Skin epidermis (tissue), 12 donors: ENCODE measurements around the gene KDELR3.
A peak's percentile ranks its signal among the peaks of the same experiment; 100 is the strongest.

Experiments used
- H3K27ac ChIP-seq, 21 experiments: fragments of 200-600 bp; sonication (generic) in 11 of 21; one replicate each; pipeline ENCODE4 v1.5.0; 2020; ENCODE audit warnings: mild to moderate bottlenecking in 3 of 21, inconsistent platforms in 2 of 21, moderate library complexity in 2 of 21
- H3K4me3 ChIP-seq, 7 experiments: fragments of 200-600 bp; sonication (generic) in 2 of 7; one replicate each; pipeline ENCODE4 v1.5.0; 2020; ENCODE audit warnings: inconsistent platforms in 2 of 7, mild to moderate bottlenecking in 2 of 7, moderate library complexity in 1 of 7

Gene KDELR3

GRCh38 chr22:38467904-38468442, at the start of gene KDELR3:
TSS of gene KDELR3 (plus strand) at chr22:38468096. CDS start at chr22:38468234, 138 bp downstream.
- peak within 1 kb of the TSS; percentile 27 to 51 (median 45) for H3K4me3 ChIP-seq
- peak within 1 kb of the TSS in 18 of 21 experiments; percentile 11 to 92 (median 63) for H3K27ac ChIP-seq

GRCh38 chr22:38418589-38418988, 49.3 kb upstream of the KDELR3 start:
- H3K4me3 ChIP-seq, result no peak overlapping the region
- H3K27ac ChIP-seq, result no peak overlapping the region

- no peak overlapping the region for H3K27ac ChIP-seq
Observed at GRCh38 chr22:38419121-38419857, 48.6 kb upstream of the KDELR3 start.

GRCh38 chr22:38419858-38420160, 48.1 kb upstream of the KDELR3 start:
- H3K27ac ChIP-seq, result no peak overlapping the region

More at GRCh38 chr22:38419121-38419857, 48.6 kb upstream of the KDELR3 start:
- H3K4me3 ChIP-seq, result no peak overlapping the region

GRCh38 chr22:38420734-38421133, 47.2 kb upstream of the KDELR3 start:
- H3K27ac ChIP-seq, result no peak overlapping the region
- H3K4me3 ChIP-seq, result no peak overlapping the region

More at GRCh38 chr22:38419858-38420160, 48.1 kb upstream of the KDELR3 start:
- H3K4me3 ChIP-seq, result no peak overlapping the region

- Histone ChIP-seq H3K27ac (no peak overlapping the region), H3K4me3 (no peak overlapping the region)
Observed at GRCh38 chr22:38422611-38423511, 45.0 kb upstream of the KDELR3 start.

- no peak overlapping the region for H3K27ac ChIP-seq
- H3K4me3 ChIP-seq, result no peak overlapping the region
Observed at GRCh38 chr22:38423512-38424503, 44.1 kb upstream of the KDELR3 start.

GRCh38 chr22:38424525-38425080, 43.3 kb upstream of the KDELR3 start:
- H3K27ac ChIP-seq, result no peak overlapping the region

GRCh38 chr22:38426628-38427027, 41.3 kb upstream of the KDELR3 start:
- Histone ChIP-seq H3K4me3 (no peak overlapping the region), H3K27ac (no peak overlapping the region)

More at GRCh38 chr22:38424525-38425080, 43.3 kb upstream of the KDELR3 start:
- no peak overlapping the region for H3K4me3 ChIP-seq

GRCh38 chr22:38427465-38427864, 40.4 kb upstream of the KDELR3 start:
- Histone ChIP-seq H3K27ac (no peak overlapping the region), H3K4me3 (no peak overlapping the region)

- Histone ChIP-seq H3K4me3 (no peak overlapping the region), H3K27ac (no peak overlapping the region)
Observed at GRCh38 chr22:38427940-38428339, 40.0 kb upstream of the KDELR3 start.

- Histone ChIP-seq H3K4me3 (no peak overlapping the region), H3K27ac (no peak overlapping the region)
Observed at GRCh38 chr22:38428714-38429113, 39.2 kb upstream of the KDELR3 start.

- H3K27ac ChIP-seq, result no peak overlapping the region
- H3K4me3 ChIP-seq, result no peak overlapping the region
Observed at GRCh38 chr22:38429499-38430068, 38.3 kb upstream of the KDELR3 start.

- H3K27ac ChIP-seq, result no peak overlapping the region
- no peak overlapping the region for H3K4me3 ChIP-seq
Observed at GRCh38 chr22:38431266-38432010, 36.5 kb upstream of the KDELR3 start.

- Histone ChIP-seq H3K4me3 (no peak overlapping the region), H3K27ac (no peak overlapping the region)
Observed at GRCh38 chr22:38432264-38432663, 35.6 kb upstream of the KDELR3 start.

GRCh38 chr22:38433871-38434270, 34.0 kb upstream of the KDELR3 start:
- Histone ChIP-seq H3K27ac (no peak overlapping the region), H3K4me3 (no peak overlapping the region)

GRCh38 chr22:38435010-38435409, 32.9 kb upstream of the KDELR3 start:
- no peak overlapping the region for H3K4me3 ChIP-seq
- H3K27ac ChIP-seq, result no peak overlapping the region

- Histone ChIP-seq H3K4me3 (no peak overlapping the region), H3K27ac (no peak overlapping the region)
Observed at GRCh38 chr22:38435965-38436364, 31.9 kb upstream of the KDELR3 start.
